ENCODE results near the gene GRAMD1B.

GRAMD1B gene

GRCh38 chr11:123594188-123594901, 164.3 kb downstream of the GRAMD1B start:
- DNase-seq = no peak

- DNase-seq = no peak
Measured at GRCh38 chr11:123594921-123595320, 164.9 kb downstream of the GRAMD1B start.

- no peak for DNase-seq
Measured at GRCh38 chr11:123597859-123598258, 167.8 kb downstream of the GRAMD1B start.

GRCh38 chr11:123601136-123601535, 171.1 kb downstream of the GRAMD1B start:
- no peak for DNase-seq

GRCh38 chr11:123601743-123602142, 171.7 kb downstream of the GRAMD1B start:
- no peak for DNase-seq

- no peak for DNase-seq
Measured at GRCh38 chr11:123603666-123604065, 173.6 kb downstream of the GRAMD1B start.

GRCh38 chr11:123607781-123608180, 177.7 kb downstream of the GRAMD1B start:
- no peak for DNase-seq

GRCh38 chr11:123608371-123608770, 178.3 kb downstream of the GRAMD1B start:
- no peak for DNase-seq

- DNase-seq = no peak
Measured at GRCh38 chr11:123608945-123609344, 178.9 kb downstream of the GRAMD1B start.

GRCh38 chr11:123611698-123612097, 181.6 kb downstream of the GRAMD1B start:
- DNase-seq = no peak

- no peak for DNase-seq
Measured at GRCh38 chr11:123616505-123617198, 186.6 kb downstream of the GRAMD1B start.

GRCh38 chr11:123622576-123622975, 192.5 kb downstream of the GRAMD1B start:
- DNase-seq = no peak

- DNase-seq = no peak
Measured at GRCh38 chr11:123624974-123625373, 194.9 kb downstream of the GRAMD1B start.

- DNase-seq = no peak
Measured at GRCh38 chr11:123628936-123629683, 199.0 kb downstream of the GRAMD1B start.

- no peak for DNase-seq
Measured at GRCh38 chr11:123630126-123630608, 200.1 kb downstream of the GRAMD1B start.

GRCh38 chr11:123640029-123640428, 210.0 kb downstream of the GRAMD1B start:
- no peak for DNase-seq

GRCh38 chr11:123640677-123641494, 210.8 kb downstream of the GRAMD1B start:
- DNase-seq = peak; percentile 34

GRCh38 chr11:123641495-123641840, 211.4 kb downstream of the GRAMD1B start:
- DNase-seq = no peak

GRCh38 chr11:123642435-123642834, 212.4 kb downstream of the GRAMD1B start:
- no peak for DNase-seq

- DNase-seq = no peak
Measured at GRCh38 chr11:123645286-123645975, 215.4 kb downstream of the GRAMD1B start.

GRCh38 chr11:123650901-123651300, 220.8 kb downstream of the GRAMD1B start:
- DNase-seq = no peak

- no peak for DNase-seq
Measured at GRCh38 chr11:123652599-123652998, 222.5 kb downstream of the GRAMD1B start.
